ENCODE results near the gene DCBLD1.

DCBLD1 gene

GRCh38 chr6:117561128-117561527 is 78.7 kb downstream of the DCBLD1 start:
- no peak for DNase-seq

DNA sequence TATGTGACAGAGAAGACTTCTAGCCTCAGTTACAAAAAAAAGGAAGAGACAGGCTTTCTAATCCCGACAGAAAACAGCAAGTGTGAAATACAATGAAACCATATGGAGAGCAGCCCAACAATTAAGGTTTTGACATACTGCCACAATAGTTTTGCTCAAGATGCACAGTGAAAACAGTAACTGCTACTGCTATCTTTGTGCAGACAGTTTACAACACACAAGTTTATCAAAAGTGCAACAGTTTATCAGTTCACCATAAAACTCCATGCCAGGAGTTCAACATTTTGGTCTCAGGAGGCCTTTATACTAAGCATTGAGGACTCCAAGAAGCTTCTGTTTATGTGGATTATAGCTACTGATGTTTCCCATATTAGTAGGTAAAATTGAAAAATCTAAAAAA is 82.2 kb downstream of the DCBLD1 start:
- no peak for DNase-seq

GRCh38 chr6:117568247-117568646 is 85.8 kb downstream of the DCBLD1 start:
- DNase-seq = no peak

- DNase-seq = no peak
Measured at GRCh38 chr6:117568831-117569410, 86.4 kb downstream of the DCBLD1 start.

GRCh38 chr6:117573006-117573680 is 90.7 kb downstream of the DCBLD1 start:
- no peak for DNase-seq

DNA sequence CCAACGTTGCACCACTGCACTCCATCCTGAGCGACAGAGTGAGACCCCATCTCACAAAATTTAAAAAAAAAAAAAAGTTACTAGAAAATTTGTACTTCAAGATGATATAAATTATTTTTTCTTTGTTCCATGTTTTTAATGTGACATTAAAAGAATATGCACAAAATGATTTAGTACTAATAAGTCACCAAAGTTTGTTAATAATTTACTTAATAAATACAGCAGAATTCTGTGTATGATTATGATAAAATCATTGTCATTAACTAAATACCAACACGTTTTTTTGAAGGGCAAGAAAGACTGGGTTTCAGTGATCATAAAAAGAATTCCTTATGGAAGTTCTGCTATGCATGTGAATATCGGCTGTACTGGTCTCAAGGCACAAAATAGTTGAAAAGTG is 91.7 kb downstream of the DCBLD1 start:
- DNase-seq = no peak

DNA sequence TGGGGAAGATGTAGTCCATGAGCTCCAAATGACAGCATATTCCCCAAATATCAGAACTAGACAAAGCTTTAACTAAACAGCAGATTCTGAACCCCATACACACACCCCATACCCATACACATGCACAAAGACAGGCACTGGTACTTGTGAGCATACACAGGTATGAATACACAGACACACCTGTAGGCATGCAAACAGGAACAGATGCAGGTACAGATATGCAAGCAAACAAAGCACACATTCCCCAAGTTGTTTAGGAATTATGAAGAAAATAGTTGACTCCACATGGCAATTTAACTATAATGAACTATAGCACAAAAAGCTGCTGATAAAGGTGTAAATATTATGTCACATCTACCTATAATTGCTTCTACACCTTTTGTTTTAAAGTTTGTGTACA is 103.2 kb downstream of the DCBLD1 start:
- DNase-seq = no peak

- DNase-seq = no peak
Measured at GRCh38 chr6:117590447-117590846, 108.0 kb downstream of the DCBLD1 start.

- no peak for DNase-seq
Measured at GRCh38 chr6:117591405-117591804, 108.9 kb downstream of the DCBLD1 start.

- no peak for DNase-seq
Measured at GRCh38 chr6:117592983-117593759, 110.7 kb downstream of the DCBLD1 start.

DNA sequence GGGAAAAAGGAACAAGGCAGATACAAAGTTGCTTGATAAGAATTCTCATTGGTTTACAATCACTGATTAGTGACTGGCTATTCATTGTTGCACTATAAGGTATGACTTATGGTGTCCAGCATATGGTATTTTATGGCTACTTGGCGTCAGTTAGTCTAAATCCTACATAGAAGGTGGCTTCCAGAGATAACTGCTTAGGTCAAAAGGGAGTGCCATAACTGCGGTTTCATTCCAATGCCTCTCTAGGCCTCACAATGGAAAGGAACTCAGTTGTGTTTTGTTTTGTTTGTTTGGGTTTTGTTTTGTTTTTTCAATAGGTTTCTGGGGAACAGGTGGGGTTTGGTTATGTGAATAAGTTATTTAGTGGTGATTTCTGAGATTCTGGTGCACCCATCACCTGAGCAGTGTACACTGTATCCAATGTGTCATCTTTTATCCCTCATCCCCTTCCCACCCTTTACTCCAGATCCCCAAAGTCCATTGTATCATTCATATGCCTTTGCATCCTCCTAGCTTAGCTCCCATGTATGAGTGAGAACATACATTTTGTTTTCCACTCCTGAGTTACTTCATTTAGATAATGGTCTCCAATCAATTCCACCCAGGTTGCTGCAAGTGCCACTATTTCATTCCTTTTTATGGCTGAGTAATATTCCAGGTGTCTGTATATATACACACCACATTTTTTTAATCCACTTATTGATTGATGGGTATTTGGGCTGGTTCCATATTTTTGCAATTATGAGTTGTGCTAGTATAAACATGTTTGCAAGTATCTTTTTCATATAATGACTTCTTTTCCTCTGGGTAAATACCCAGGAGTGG is 112.8 kb downstream of the DCBLD1 start:
- no peak for DNase-seq

- no peak for DNase-seq
Measured at GRCh38 chr6:117597755-117598154, 115.3 kb downstream of the DCBLD1 start.

Measured in stimulated activated CD4-positive, alpha-beta T cell treated with anti-CD3 and anti-CD28 coated beads, Interleukin-4, amount 100 ng/mL, for 1 hour (primary cell).